GM19324 (cell line): ENCODE data around the gene HPS5.

Source experiments
- ATAC-seq: cut with Tn5 transposase; IDR thresholded peaks from one replicate; pipeline ENCODE4 v1.9.1; 2021; ENCODE audit warnings: mild to moderate bottlenecking, moderate library complexity; ENCODE audit not compliant: unreplicated experiment, low FRiP score

Gene HPS5

GRCh38 chr11:18322818-18323570 lies 1.1 kb upstream of the HPS5 start:
- ATAC-seq: no peak

GRCh38 chr11:18321578-18321968 lies 367 bp downstream of the HPS5 start:
- ATAC-seq: no peak

- no peak for ATAC-seq
Measured at GRCh38 chr11:18320617-18321016, 1.3 kb downstream of the HPS5 start.

GRCh38 chr11:18319914-18320313 lies 2.0 kb downstream of the HPS5 start:
- ATAC-seq: no peak

- no peak for ATAC-seq
Measured at GRCh38 chr11:18317551-18317950, 4.4 kb downstream of the HPS5 start.

- no peak for ATAC-seq
Measured at GRCh38 chr11:18315893-18316292, 6.0 kb downstream of the HPS5 start.

GRCh38 chr11:18314784-18315523 lies 7.0 kb downstream of the HPS5 start:
- no peak for ATAC-seq

GRCh38 chr11:18313965-18314763 lies 7.8 kb downstream of the HPS5 start:
- no peak for ATAC-seq

GRCh38 chr11:18312663-18313420 lies 9.1 kb downstream of the HPS5 start:
- no peak for ATAC-seq

- ATAC-seq: no peak
Measured at GRCh38 chr11:18312012-18312411, 9.9 kb downstream of the HPS5 start.

- ATAC-seq: no peak
Measured at GRCh38 chr11:18310800-18311340, 11.1 kb downstream of the HPS5 start.

- no peak for ATAC-seq
Measured at GRCh38 chr11:18309691-18310090, 12.2 kb downstream of the HPS5 start.

GRCh38 chr11:18308242-18308641 lies 13.7 kb downstream of the HPS5 start:
- no peak for ATAC-seq

GRCh38 chr11:18307461-18308139 lies 14.3 kb downstream of the HPS5 start:
- no peak for ATAC-seq

GRCh38 chr11:18304745-18305144 lies 17.2 kb downstream of the HPS5 start:
- no peak for ATAC-seq

GRCh38 chr11:18299721-18300120 lies 22.2 kb downstream of the HPS5 start:
- no peak for ATAC-seq

GRCh38 chr11:18295316-18295715 lies 26.6 kb downstream of the HPS5 start:
- ATAC-seq: no peak

GRCh38 chr11:18294862-18295261 lies 27.1 kb downstream of the HPS5 start:
- ATAC-seq: peak; percentile 51

GRCh38 chr11:18288911-18289310 lies 33.0 kb downstream of the HPS5 start:
- no peak for ATAC-seq

GRCh38 chr11:18285841-18286240 lies 36.1 kb downstream of the HPS5 start:
- ATAC-seq: no peak
